Stimulated activated CD8-positive, alpha-beta memory T cell treated with anti-CD3 and anti-CD28 coated beads, Interleukin-7, amount 100 ng/mL, for 24 hours (primary cell): ENCODE measurements around the gene SLC9A9.

Experiments used
- DNase-seq: peaks from one replicate; pipeline ENCODE4 v3.0.0-alpha.2; 2020; ENCODE audit warnings: low read depth

The SLC9A9 gene

DNA sequence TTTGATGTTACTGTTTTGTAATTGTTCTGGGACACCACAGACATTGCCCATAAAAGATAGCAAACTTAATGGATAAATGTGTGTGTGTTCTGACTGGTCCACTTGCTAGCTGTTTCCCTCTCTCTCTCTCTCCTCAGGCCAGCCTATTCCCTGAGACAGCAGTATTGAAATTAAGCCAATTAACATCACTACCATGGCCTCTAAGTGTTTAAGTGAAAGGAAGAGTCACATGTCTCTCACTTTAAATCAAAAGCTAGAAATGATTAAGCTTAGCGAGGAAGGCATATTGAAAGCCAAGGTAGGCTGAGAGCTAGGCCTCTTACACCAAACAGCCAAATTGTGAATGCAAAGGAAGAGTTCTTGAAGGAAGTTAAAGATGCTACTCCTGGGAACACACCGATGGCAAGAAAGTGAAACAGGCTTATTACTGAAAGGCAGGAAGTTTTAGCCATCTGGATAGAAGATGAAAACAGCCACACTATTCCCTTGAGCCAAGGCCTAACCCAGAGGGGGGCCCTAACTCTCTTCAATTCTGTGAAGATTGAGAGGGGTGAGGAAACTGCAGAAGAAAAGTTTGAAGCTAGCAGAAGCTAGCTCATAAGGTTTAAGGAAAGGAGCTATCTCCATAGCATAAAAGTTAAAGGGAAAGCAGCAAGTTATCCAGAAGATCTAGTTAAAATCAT lies 433.6 kb downstream of the SLC9A9 start:
- no peak for DNase-seq

GRCh38 chr3:143413372-143413771 lies 434.9 kb downstream of the SLC9A9 start:
- DNase-seq: no peak

DNA sequence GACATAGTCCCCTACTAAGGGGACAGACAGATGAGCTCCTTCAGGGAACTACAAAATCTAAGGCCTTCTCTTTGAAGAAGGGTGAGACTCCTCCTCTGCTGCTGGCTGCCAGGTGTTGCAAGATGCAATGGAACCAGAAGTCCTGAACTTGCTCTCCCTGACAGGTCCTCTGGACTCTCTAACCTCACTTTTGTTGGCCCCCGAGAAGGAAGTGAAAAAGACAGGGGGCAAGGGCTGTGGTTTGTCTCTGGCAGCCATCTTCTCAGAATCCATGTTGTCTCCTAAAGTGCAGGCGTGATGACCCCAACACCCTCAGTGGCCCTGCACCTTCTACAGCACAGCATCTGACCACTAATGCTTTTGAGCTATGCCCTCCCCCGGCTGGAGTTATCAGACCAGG lies 436.2 kb downstream of the SLC9A9 start:
- DNase-seq: no peak

DNA sequence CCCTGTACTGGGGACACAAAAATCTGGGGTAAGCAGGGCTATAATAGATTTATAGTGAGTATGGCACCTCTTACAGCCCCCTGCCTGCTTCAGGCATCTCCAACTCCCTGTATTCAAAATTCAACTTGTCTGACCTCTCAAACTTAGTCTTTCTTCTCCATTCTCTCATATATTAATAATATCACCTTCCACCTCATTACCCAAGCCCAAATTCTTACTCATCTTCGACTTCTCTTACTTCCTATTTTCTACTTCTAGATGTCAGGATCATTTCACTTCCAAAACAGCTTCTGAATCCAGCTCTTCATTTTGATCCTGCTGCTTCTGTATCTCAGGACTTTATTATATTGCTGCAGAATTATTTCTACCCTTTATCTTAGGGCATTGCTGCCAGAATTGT lies 438.0 kb downstream of the SLC9A9 start:
- no peak for DNase-seq

- no peak for DNase-seq
These were observed 439.5 kb downstream of the SLC9A9 start for GRCh38 chr3:143408771-143409170.

DNA sequence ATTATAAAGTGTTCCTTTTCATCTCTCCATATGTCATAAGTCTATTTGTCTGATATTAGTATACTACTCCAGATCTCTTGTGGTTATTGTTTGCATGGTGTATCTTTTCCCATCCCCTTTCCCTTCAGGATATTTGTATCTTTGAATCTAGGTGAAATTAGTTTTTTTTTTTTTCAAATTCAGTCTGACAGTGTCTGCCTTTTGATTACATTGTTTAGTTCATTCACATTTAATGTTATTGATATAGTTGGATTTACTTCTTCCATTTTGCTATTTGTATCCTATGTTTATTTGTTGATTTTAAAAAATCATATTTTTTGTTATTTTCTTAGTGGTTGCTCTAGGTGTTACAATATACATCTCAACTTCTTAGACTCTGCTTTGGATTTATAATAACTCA lies 445.7 kb downstream of the SLC9A9 start:
- no peak for DNase-seq

DNA sequence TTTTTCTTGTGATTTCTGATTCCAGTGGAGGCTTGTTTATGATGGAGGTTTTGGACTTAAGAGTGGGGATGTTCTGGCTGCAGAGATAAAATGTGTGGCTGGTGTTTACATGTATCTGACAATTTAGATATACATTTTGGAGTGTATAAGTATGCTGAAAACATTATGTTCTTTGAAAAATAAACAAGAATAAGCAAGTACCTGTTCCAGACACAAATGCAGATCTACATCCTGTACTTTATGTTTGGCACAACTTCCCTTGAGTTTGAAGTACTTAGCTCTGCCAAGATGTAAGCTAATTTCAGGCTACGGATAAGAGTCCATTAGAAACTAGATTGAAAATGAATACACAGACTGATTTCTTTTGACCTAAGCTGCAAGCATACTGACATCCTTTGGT lies 451.5 kb downstream of the SLC9A9 start:
- DNase-seq: no peak

DNA sequence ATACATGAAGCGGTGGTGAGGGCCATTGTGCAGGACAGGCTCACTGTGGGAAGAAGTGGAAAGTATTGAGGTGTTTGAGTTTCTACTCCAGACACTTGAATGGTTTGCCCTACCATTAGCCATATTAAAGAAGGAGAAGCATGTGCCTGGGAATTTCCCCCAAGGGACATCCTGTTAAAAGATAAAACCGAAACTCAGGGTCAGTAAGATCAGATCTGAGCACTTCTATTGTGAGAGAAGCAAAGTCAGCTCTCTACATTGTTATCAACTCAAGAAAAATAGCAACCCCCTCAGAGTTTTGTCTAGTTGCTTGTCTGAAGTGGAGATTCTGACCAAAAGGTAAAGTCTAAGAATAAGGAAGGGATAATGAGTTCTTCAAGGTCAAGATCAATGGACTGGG lies 458.9 kb downstream of the SLC9A9 start:
- no peak for DNase-seq

GRCh38 chr3:143387425-143387824 lies 460.8 kb downstream of the SLC9A9 start:
- DNase-seq: no peak

GRCh38 chr3:143384076-143384475 lies 464.2 kb downstream of the SLC9A9 start:
- no peak for DNase-seq

DNA sequence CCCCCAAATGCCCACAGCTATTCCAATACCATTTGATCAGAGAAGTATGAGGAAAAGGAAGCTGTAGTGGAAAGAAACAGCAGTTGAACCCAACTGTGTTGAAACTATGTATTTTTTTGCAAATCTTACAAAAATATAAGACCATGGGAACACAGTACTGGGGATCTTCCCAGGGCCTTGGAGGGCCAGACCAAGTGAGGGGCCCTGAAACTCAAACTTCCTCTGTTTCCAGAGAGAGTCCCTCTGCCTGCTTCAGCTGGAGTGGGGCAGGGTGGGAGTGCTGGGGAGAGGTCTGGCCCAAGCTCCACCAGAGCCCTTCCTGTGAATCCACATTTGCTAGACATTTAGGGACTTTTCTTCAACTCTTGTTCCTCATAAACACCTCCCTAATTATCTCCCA lies 464.8 kb downstream of the SLC9A9 start:
- no peak for DNase-seq

DNA sequence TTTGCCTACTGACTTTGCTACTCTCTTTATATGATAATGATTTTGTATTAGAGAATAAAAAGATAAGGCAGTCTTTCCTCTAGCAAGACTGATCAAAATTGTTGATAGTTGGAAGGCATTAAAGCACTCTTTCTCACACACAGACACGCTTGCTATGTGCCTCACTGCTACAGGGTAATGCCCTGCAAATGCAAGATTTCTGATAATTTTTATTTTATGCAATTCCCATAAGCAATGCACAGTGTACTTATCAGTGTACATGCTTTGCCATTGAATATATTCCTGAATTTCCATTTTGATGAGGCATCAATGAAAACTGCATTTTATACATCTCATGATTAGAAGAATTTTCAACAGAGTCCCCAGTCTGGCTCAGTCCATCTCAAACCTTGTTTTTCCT lies 465.5 kb downstream of the SLC9A9 start:
- no peak for DNase-seq

GRCh38 chr3:143380449-143380848 lies 467.8 kb downstream of the SLC9A9 start:
- no peak for DNase-seq

DNA sequence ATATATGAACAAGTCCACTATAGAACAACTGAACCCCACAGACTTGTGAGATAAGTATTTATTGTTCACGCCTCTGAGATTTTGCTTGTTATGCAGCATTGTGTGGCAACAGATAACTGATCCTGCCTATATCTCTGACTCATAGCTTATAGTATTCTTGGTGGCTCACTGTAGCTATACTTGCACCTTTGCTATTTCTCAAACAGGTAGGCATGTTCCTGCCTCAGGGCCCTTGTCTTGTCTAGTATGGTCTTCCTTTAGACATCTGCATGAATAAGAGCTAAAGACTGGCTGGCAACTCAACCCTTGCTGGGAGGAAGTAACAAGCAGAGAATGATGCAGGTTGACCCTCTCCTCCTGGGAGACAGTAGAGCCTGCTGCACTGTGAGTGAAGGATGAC lies 472.6 kb downstream of the SLC9A9 start:
- no peak for DNase-seq

GRCh38 chr3:143367171-143367570 lies 481.1 kb downstream of the SLC9A9 start:
- no peak for DNase-seq

GRCh38 chr3:143366672-143367071 lies 481.6 kb downstream of the SLC9A9 start:
- DNase-seq: no peak

GRCh38 chr3:143363949-143364348 lies 484.3 kb downstream of the SLC9A9 start:
- no peak for DNase-seq

DNA sequence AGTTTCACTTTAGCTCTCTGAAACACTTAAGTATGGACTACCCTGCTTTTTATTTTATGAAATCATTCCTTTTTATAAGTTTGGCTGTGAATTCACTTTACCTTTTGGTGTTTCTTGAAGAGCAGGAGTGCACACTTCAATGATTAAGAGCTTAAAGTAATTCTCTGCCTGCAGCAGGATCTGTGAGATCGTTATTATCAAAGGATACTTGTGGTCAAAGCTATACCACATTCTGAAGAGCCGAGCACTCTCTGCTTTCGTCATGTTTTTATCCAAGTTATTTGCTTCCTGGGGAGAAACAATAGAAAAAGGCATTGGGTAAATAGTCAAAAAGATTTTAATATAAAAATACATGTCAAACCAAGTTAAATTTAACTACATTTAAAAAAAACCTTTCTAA lies 485.0 kb downstream of the SLC9A9 start:
- DNase-seq: no peak

GRCh38 chr3:143362115-143362991 lies 485.9 kb downstream of the SLC9A9 start:
- DNase-seq: no peak

DNA sequence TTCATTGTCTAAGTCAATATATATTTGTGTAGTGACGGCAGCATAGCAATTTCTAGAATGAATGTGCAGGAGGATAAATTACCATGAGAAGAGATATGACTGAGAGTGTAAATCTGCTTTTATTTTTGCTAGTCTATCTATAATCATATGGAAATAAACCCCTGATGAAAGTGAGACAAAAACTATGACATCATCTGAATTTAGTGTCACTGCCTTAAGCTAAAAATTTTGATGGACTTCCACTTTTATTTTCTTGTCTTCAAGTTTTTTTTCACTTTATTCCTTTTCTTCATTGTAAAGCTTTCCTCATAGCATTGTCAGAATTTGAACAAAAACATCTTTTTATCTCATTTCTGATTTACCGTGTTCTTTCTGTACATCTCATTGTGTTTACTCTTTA lies 486.7 kb downstream of the SLC9A9 start:
- DNase-seq: no peak

- DNase-seq: no peak
These were observed 488.0 kb downstream of the SLC9A9 start for GRCh38 chr3:143360244-143360643.

GRCh38 chr3:143358793-143359491 lies 489.3 kb downstream of the SLC9A9 start:
- no peak for DNase-seq
